ENCODE measurements around the gene DSCAML1.

GRCh38 chr11:117449111-117449693 is 347.8 kb downstream of the DSCAML1 start:
- no peak for TF ChIP-seq ZNF274 (IDR thresholded peaks at IDR 0.05; ENCODE audit: borderline replicate concordance, extremely low read depth, low read length)
- no peak for TF ChIP-seq EZH2 (IDR thresholded peaks at IDR 0.05; ENCODE audit: low read depth, low read length, severe bottlenecking)
- TF ChIP-seq RFX5 (IDR thresholded peaks at IDR 0.05; ENCODE audit: borderline replicate concordance, low read depth, low read length), result no peak
- no peak for TF ChIP-seq TEAD4 (IDR thresholded peaks at IDR 0.05; ENCODE audit: low read depth, low read length)
- no peak for TF ChIP-seq SP1 (IDR thresholded peaks at IDR 0.05; ENCODE audit: low read depth, low read length)
- TF ChIP-seq YY1 (IDR thresholded peaks at IDR 0.05; ENCODE audit: low read depth, low read length), result no peak

All from H1 (cell line).